ENCODE measurements around the gene WNK1.

DNA sequence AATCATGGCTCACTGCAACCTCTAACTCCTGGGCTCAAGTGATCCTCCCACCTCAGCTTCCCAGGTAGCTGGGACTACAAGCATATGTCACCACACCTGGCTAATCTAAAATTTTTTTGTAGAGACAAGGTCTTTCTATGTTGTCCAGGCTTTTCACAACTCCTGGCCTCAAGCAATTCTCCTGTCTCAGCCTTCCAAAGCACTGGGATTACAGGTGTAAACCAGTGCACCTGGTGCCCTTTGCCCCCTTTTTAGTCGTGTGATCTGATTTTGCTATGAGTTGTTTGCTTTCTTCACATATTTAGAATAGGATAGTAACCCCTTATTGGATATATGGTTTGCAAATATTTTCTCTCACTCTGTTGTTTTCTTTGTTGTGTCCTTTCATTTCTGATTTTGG lies 198.8 kb downstream of the WNK1 start:
- TF ChIP-seq POLR2A (IDR thresholded peaks at IDR 0.05) = no peak
- TF ChIP-seq, protein P1, sequence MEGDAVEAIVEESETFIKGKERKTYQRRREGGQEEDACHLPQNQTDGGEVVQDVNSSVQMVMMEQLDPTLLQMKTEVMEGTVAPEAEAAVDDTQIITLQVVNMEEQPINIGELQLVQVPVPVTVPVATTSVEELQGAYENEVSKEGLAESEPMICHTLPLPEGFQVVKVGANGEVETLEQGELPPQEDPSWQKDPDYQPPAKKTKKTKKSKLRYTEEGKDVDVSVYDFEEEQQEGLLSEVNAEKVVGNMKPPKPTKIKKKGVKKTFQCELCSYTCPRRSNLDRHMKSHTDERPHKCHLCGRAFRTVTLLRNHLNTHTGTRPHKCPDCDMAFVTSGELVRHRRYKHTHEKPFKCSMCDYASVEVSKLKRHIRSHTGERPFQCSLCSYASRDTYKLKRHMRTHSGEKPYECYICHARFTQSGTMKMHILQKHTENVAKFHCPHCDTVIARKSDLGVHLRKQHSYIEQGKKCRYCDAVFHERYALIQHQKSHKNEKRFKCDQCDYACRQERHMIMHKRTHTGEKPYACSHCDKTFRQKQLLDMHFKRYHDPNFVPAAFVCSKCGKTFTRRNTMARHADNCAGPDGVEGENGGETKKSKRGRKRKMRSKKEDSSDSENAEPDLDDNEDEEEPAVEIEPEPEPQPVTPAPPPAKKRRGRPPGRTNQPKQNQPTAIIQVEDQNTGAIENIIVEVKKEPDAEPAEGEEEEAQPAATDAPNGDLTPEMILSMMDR (IDR thresholded peaks at IDR 0.05) = no peak

Measured in lower leg skin (tissue), 3 donors.